ENCODE measurements around the gene OR2C3.

DNA sequence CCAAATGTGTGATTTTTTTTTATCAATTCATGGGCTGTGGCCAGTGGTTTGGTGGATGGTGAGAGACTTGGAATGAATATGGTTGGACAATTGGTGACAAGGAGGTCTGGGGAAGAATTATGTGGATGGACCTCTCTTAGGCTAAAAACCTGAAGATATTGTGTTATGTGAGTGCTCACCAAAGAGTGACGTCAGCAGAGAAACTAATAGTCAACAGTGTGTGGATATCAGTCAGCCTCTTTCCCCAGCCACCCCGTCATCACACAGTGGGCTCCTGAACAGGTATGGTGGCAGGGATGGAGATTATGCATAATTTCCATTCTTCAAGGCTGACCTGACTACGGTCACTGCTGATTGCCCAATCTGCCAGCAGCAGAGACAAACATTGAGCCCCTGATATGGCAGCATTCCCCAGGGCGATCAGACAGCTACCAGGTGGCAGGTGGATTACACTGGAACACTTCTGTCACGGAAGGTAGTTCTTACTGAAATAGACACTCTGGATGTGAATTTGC is 42.8 kb upstream of the OR2C3 start:
- TF ChIP-seq, protein P1, sequence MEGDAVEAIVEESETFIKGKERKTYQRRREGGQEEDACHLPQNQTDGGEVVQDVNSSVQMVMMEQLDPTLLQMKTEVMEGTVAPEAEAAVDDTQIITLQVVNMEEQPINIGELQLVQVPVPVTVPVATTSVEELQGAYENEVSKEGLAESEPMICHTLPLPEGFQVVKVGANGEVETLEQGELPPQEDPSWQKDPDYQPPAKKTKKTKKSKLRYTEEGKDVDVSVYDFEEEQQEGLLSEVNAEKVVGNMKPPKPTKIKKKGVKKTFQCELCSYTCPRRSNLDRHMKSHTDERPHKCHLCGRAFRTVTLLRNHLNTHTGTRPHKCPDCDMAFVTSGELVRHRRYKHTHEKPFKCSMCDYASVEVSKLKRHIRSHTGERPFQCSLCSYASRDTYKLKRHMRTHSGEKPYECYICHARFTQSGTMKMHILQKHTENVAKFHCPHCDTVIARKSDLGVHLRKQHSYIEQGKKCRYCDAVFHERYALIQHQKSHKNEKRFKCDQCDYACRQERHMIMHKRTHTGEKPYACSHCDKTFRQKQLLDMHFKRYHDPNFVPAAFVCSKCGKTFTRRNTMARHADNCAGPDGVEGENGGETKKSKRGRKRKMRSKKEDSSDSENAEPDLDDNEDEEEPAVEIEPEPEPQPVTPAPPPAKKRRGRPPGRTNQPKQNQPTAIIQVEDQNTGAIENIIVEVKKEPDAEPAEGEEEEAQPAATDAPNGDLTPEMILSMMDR (IDR thresholded peaks at IDR 0.05; ENCODE audit: poor library complexity), result no peak
- TF ChIP-seq EZH2 (IDR thresholded peaks at IDR 0.05; ENCODE audit: borderline replicate concordance) (no peak), EZH2phosphoT487 (IDR thresholded peaks at IDR 0.05; ENCODE audit: low read depth, severe bottlenecking, unreplicated experiment) (no peak)
